A673 (cell line): ENCODE data around the gene PRDM16. TPM values are rescaled to one million over a fixed set of nuclear protein-coding genes. Genes with fewer than 3 reads are reported as not detected.

Experiments used
- BruUV-seq: library from RNA; stranded (reverse); fragments of 400-500 nt; replicated peaks from 2 replicates; lab custom pipeline; 2021; lab: Mats Ljungman, UMichigan
- CTCF ChIA-PET: fragments of 300-600 bp; sonication (Branson Sonifier 250); formaldehyde crosslinking; loops from one replicate; lab custom pipeline; 2022; ENCODE audit warnings: antibody characterized with exemption; lab: Charles Lee
- POLR2A ChIA-PET: fragments of 300-600 bp; sonication (Branson Sonifier 250); formaldehyde crosslinking; loops from one replicate; lab custom pipeline; 2022; ENCODE audit warnings: antibody characterized with exemption; ENCODE audit not compliant: low non-redundant PET; lab: Charles Lee
- DNase-seq: peaks from one replicate; pipeline ENCODE4 v3.0.0-alpha.2; 2015; ENCODE audit warnings: low spot score
- H3K27ac ChIP-seq: fragments of 200-600 bp; sonication (generic); 2 replicates; pipeline ENCODE4 v1.5.1; 2016; ENCODE audit warnings: mixed run types, low read depth, mild to moderate bottlenecking, mixed read lengths, antibody characterized with exemption, low read length; ENCODE audit not compliant: poor library complexity, severe bottlenecking
- H3K27me3 ChIP-seq: fragments of 200-600 bp; sonication (generic); replicated peaks from 2 replicates; pipeline ENCODE4 v1.6.1; 2017; ENCODE audit warnings: mixed run types, low read depth, mild to moderate bottlenecking, mixed read lengths, antibody characterized with exemption, low read length; ENCODE audit not compliant: insufficient read depth, poor library complexity
- H3K36me3 ChIP-seq: fragments of 200-600 bp; sonication (generic); 2 replicates; pipeline ENCODE4 v1.6.1; 2016; ENCODE audit warnings: mixed run types, mild to moderate bottlenecking, mixed read lengths, antibody characterized with exemption, low read length; ENCODE audit not compliant: insufficient read depth, poor library complexity, severe bottlenecking
- H3K4me1 ChIP-seq: fragments of 200-600 bp; sonication (generic); 2 replicates; pipeline ENCODE4 v1.6.1; 2017; ENCODE audit warnings: mixed run types, mild to moderate bottlenecking, mixed read lengths, antibody characterized with exemption, low read length; ENCODE audit not compliant: insufficient read depth, poor library complexity, severe bottlenecking
- H3K4me3 ChIP-seq: fragments of 200-600 bp; sonication (generic); 2 replicates; pipeline ENCODE4 v1.5.1; 2016; ENCODE audit warnings: low read depth, mixed run types, mild to moderate bottlenecking, mixed read lengths, low read length; ENCODE audit not compliant: poor library complexity, severe bottlenecking
- H3K9me3 ChIP-seq: fragments of 200-600 bp; sonication (generic); 2 replicates; pipeline ENCODE4 v1.6.1; 2016; ENCODE audit warnings: mixed run types, low read depth, mild to moderate bottlenecking, mixed read lengths, antibody characterized with exemption, low read length; ENCODE audit not compliant: poor library complexity, severe bottlenecking
- EZH2 ChIP-seq: fragments of 200-600 bp; sonication (generic); IDR thresholded peaks from 2 replicates; pipeline ENCODE4 v1.6.1; 2017; ENCODE audit warnings: borderline replicate concordance, low read depth, mild to moderate bottlenecking, mixed read lengths, antibody characterized with exemption, low read length; ENCODE audit not compliant: poor library complexity, severe bottlenecking
- intact Hi-C: fragments of 100-400 bp; cut with micrococcal nuclease; formaldehyde crosslinking; loops from one replicate; pipeline ENCODE4 v1.10.0; 2022; ENCODE audit not compliant: unreplicated experiment
- total RNA-seq: library from RNA; stranded (reverse); gene quantifications from 2 replicates; pipeline ENCODE4 v1.2.3, GENCODE V29; 2021
- TF ChIP-seq, protein P1 (sequence below): fragments of 300-800, 200-600 bp; sonication (generic); conservative IDR thresholded peaks from 2 replicates; pipeline ENCODE4 v1.5.1; 2017; ENCODE audit warnings: low read depth, mild to moderate bottlenecking, antibody characterized with exemption, low read length, moderate library complexity, mixed read lengths

PRDM16 gene
- total RNA-seq, 1 experiment from 2014 or later, result 0.49 TPM

DNA sequence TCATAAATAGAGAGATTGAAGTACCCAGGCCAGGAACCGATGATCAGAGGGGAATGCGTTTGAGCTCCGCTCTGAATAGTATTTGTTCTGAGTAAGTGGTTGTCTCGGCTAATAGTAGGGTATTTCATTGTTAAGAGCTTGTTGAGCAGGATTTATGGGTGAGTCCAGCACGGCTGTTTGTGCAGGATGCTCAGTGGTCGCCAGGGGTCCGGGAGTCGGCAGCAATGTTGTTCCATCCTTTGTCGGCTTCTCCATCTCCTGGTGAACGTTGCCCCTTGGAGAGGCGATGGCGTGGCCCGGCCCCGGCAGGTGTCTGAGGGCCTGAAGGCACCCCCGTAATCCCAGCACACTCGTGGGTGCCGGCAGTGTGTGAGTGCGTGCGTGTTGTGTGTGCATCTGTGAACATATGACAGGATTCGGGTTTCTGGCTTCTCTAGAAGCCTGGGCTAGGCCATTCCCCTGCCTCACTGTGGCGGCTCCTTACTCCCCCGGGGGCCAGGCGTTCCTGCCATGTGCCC, 224.6 kb downstream of the PRDM16 start:
- intact Hi-C loops, result no loop called here
- Histone ChIP-seq H3K36me3 (no peaks in the 10 kb centered on the region), H3K4me1 (no peaks in the 10 kb centered on the region), H3K27ac (no peak overlapping the region), H3K27me3 (peaks cover 17% of the 10 kb centered on the region), H3K4me3 (no peak overlapping the region), H3K9me3 (no peaks in the 10 kb centered on the region)
- BruUV-seq, result no TSS peak
- no peak for DNase-seq
- TF ChIP-seq EZH2, result no peak
- TF ChIP-seq, protein P1, sequence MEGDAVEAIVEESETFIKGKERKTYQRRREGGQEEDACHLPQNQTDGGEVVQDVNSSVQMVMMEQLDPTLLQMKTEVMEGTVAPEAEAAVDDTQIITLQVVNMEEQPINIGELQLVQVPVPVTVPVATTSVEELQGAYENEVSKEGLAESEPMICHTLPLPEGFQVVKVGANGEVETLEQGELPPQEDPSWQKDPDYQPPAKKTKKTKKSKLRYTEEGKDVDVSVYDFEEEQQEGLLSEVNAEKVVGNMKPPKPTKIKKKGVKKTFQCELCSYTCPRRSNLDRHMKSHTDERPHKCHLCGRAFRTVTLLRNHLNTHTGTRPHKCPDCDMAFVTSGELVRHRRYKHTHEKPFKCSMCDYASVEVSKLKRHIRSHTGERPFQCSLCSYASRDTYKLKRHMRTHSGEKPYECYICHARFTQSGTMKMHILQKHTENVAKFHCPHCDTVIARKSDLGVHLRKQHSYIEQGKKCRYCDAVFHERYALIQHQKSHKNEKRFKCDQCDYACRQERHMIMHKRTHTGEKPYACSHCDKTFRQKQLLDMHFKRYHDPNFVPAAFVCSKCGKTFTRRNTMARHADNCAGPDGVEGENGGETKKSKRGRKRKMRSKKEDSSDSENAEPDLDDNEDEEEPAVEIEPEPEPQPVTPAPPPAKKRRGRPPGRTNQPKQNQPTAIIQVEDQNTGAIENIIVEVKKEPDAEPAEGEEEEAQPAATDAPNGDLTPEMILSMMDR, result no peak
- POLR2A ChIA-PET, result no interaction called here
- CTCF ChIA-PET, result no interaction called here

DNA sequence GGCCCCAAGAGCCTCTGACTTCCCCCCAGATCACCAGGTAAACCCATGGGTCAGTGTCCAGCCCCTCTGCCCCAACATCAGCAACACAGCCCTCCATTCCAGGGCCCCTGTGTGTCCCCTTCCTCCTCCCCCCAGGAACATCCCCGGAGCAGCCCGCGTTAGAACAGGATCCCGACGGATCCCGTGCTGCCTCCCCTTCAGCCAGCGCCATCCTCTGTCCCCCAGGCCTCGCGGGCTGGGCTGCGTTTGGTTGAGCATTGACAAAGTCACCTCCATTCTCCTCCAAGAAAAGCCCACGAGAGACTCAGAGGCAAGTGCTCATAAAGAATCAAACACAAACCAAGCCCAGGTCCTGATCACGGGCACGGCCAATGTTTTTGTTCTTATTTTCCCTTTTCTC, 225.4 kb downstream of the PRDM16 start:
- no peaks in the 10 kb centered on the region for H3K36me3 ChIP-seq
- ChIA-PET POLR2A (no interaction called here), CTCF (no interaction called here)
- intact Hi-C loops, result no loop called here
- no peaks in the 10 kb centered on the region for H3K9me3 ChIP-seq
- H3K4me3 ChIP-seq, result no peak overlapping the region
- H3K27me3 ChIP-seq, result peaks cover 21% of the 10 kb centered on the region
- no peaks in the 10 kb centered on the region for H3K4me1 ChIP-seq
- H3K27ac ChIP-seq, result no peak overlapping the region
- TF ChIP-seq EZH2, result no peak
- TF ChIP-seq, protein P1, result no peak
- BruUV-seq, result no TSS peak
- DNase-seq, result no peak

DNA sequence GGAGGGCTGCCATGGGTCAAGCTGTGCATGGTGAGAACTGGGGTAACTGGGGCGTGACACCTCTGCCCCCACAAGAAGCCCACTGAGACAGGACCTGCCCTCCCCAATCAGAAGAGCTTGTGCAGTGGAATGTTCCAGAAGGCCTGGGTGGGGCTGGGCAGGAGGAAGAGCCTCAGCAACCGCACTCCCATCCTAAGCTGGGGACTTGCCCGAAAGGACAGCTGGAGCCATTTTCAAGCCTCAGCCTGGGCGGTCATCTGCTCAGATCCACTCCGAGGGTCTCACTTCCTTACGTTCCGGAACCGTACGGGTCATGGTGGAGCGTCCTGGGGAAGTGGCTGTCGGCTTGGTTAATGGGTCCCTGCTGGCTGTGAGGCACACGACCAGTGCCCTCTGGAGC, 226.8 kb downstream of the PRDM16 start:
- CTCF ChIA-PET, result no interaction called here
- no peak for DNase-seq

More for the DNA sequence above, 226.8 kb downstream of the PRDM16 start:
- BruUV-seq, result no TSS peak
- peaks cover 22% of the 10 kb centered on the region for H3K27me3 ChIP-seq
- no peaks in the 10 kb centered on the region for H3K36me3 ChIP-seq
- H3K4me1 ChIP-seq, result no peaks in the 10 kb centered on the region
- H3K27ac ChIP-seq, result no peak overlapping the region
- H3K9me3 ChIP-seq, result no peaks in the 10 kb centered on the region
- TF ChIP-seq, protein P1, result no peak
- TF ChIP-seq EZH2, result no peak
- no peak overlapping the region for H3K4me3 ChIP-seq
- intact Hi-C loops, result no loop called here
- POLR2A ChIA-PET, result no interaction called here
